GM19043 (cell line): ENCODE measurements around the gene RIPK4.

ENCODE experiments used
- ATAC-seq: cut with Tn5 transposase; IDR thresholded peaks from one replicate; pipeline ENCODE4 v1.9.1; 2021; ENCODE audit warnings: low read depth; ENCODE audit not compliant: unreplicated experiment

RIPK4 gene

GRCh38 chr21:41770901-41771624 is 4.2 kb upstream of the RIPK4 start:
- no peak for ATAC-seq

DNA sequence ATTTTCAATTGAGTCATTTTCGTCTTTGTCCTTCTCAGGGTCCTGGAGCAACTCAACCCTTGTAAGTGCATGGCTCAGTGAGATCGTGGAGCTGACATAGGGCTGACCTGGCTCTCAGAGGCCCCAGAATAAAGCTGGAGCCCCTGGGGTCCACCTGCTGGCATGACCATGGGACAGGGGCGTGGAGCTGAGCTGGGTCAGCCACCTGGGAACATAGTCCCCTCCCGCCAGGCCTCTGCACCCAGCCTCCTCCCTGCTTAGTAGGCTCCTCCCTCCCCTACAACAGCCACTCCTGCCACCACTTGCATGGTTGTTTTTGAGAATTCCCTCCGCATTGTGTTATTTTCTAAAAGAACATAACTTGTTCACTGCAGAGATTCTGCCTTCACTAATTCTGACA is 3.1 kb upstream of the RIPK4 start:
- no peak for ATAC-seq

GRCh38 chr21:41769521-41769920 is 2.7 kb upstream of the RIPK4 start:
- no peak for ATAC-seq

DNA sequence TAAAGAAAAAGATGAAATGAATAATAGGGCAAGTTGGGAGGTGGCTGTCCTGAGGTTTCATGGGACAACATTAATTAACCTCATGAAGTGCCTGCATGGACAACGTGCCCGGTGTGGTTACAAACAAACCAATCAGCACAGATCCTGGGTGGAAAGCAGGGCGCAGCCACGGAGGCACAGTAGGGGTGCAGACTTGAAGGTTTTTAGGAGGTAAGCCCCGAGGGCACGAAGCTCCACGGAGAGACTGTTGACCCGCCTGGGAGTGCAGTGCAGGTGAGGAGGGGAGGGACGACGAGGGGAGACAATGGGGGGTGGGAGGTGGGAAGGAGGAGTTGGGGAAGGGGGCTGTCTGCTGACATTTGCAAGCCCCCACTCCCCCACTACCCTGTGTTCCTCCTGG is 2.3 kb upstream of the RIPK4 start:
- ATAC-seq = no peak

- ATAC-seq = no peak
Measured at GRCh38 chr21:41768437-41769042, 1.7 kb upstream of the RIPK4 start.

GRCh38 chr21:41767606-41768436 is 969 bp upstream of the RIPK4 start:
- no peak for ATAC-seq

GRCh38 chr21:41765973-41766882 is 624 bp downstream of the RIPK4 start:
- no peak for ATAC-seq

DNA sequence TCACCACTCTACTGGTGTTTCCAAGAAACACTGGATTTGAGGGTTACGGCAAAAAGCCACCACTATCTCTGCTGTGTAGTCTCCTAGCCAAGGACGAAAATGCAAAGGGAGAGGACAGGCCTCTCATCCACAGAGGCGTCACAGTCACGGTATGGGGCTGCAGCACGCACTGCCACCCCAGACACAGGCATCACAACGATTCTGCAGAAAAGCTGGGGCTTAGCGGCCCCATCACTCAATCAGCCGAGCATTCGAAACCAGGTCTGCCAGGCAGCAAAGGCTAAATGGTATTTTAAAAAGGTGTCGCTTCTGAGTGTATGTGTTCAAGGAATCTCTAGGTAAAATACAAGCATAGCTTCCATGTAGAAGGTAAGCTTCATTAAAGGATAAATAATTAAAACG is 1.4 kb downstream of the RIPK4 start:
- ATAC-seq = no peak

DNA sequence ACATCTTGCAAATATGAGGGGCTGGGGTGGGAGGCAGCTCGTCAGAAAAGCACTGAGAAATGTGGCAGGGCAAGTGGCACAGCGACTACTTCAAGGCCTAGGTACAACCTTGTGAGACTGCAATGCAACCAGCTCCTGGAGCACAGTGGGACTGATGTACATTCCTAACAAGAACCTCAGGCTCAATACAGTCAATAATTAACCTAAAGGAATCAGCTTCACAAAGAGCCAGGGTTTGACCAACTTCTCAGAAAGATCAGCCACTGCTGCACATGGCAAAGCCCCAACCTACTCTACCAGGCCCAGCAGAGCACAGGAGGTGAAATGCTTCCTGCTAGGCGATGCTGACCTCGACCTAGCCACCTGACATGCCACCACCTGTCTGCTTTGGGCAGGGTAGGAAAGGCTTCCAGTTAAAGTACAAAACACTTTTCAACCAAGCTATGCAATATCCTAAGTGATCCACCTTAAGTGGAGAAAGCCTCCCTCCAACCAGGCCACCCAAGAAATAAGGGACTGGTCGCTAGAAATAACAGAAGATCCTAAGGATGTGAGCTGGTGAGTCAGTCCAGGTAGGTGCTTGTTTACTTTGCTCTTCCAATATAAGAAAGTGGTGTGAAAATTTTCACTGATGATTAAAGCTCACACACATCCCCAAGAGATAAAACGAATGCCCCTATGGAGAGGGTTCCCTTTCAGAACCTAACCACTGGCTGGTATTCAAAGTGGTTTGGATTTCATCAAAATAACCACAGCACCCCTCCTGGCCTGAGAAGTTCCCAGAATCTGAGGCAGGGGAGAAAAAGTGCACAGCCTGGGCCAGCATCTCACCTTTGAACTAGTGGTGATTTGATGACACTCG is 2.1 kb downstream of the RIPK4 start:
- ATAC-seq = no peak

DNA sequence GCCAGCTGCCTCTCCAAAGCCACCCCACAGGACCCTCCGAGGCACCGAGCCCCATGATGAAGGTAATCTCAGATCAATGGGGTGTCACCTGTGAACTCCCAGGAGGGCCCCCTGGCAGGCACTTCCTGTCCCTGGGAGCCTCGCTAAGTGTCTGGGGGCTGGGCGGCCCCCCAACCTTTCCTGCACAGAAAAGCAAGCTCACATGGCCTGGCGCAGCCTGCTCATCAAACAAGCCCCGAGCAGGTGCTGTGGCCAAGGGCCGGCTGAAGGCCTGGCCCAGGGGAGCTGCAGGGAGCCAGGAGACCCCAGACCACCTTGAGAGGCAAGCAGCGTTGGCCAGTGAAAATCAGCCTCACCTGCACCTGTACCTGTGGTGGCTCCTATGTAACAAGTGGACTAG is 2.9 kb downstream of the RIPK4 start:
- no peak for ATAC-seq

DNA sequence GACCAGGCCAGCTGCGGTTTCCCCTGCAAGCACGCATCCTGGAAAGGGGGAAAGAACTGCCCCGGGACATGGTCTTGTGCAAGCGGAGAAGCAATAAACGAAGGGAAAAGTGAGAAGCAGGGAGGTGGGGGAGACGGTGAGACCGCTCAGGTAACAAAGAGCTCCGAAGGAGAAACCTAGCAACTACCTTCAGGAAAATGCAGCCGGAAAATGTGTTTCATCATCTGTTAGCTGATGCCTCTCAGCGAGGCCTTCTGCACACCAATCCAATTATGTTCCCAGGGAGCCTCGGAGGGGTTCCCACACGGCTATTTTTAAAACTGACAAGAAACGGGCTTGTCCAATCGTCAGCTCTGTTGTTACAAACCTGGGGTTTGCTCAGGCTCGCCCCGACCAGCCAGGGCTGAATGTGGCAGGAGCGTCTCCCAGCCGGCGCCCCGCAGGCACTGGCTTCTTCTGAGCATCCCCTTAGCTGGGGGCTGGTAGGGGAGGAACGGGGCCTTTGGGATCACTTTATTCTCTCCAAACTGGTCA is 3.4 kb downstream of the RIPK4 start:
- no peak for ATAC-seq

DNA sequence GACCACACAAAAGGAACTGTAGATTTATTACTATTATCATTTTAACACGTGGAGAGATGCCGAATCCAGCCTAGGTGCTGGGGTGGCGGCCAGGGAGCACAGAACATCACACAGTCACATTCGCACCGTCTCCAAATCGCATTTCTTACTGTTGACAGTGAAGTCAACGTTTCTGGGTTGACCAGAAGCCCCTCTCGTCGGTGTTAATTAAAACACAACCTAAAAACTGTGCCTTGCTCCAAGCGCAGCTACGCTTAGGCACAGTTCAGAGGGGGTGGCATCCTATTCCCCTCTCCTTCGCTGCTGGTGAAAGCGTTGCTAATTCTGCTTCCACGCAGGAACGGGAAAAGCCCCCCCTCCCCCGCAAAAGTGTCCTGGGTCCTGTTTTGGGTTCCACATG is 4.1 kb downstream of the RIPK4 start:
- ATAC-seq = no peak

DNA sequence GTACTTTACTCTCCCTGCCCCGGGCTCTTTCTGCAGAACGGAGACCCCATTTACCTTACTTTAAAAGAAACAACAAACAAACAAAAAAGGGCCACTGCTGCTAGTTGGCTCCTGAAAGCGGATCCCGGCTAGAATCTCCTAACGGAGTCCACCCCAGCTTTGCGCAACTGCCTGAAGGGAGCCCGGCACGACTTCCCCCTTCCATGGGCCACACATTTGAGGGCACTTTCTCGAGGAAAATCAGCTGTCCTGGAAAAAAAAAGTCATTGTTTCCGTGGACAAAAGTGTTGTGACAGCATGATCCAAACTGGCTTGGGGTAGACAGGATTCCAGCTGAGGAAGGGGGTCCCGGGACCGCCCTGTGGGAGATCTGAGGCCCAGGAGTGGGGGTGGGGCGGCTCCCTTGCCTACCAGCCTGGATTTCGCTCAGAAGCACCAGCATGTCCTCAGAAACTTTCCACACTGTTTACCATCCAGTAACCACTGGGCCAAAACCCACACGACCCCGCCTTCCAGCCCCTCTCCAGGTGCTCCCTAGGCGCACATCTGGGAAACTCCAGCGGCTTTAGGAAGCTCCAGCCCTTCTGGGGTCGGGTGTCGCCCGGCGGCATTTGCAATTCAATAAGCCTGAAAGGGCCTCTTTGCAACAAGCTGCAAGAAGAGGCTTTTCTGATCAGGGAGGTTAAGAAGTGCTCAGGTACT is 4.8 kb downstream of the RIPK4 start:
- ATAC-seq = no peak

DNA sequence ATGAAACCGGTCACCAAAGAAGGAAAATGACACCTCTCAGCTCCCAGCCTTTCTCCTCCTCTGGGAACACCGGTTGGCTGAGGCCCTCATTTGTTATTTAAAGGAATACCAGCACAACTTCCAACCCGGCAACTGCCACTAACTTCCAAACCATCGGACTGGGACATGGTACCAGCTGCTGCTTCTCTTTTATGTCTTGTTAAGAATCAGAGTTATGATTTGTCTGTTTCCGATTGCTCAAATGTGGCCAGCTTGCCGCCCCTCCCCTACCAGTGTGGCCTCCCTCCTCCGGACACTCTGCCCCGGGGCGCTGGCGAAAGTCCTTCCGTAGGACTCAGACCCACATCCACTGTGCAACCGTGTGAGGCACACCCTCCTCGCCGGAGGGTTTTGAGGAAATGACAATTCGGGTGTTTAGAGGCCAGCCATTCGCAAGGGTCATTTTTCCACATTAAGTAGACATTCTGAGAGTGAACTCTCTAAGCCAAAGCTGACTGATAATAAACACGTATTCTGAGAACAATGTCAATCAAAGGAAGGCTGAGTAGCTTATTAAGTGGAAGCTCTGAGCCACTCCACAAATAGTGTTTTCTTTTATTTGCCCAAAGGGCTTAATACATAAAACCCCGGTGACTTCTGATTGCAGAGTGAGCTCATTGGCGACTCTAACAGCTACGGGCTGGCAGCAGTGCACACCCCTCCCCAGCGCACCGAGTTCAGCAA is 5.5 kb downstream of the RIPK4 start:
- no peak for ATAC-seq

DNA sequence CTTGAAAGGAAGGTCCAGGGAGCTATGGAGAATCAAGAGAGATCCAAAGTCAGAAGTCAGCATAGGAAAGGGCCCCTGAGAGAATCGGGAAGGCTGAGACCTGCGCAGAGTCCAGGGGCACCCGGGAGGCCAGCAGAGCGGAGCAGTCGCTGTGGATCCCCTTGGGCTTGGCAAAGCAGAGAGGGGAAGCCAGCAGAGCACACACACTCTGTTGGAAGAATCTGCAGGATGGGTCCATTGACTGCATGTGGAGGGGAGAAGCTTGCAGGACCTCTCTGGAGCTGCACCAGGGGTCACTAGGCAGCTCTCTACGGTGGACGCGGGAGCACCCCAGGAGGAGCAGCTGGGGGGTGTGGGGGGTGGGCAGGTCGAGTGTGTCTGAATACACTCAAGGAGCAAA is 6.4 kb downstream of the RIPK4 start:
- no peak for ATAC-seq

- no peak for ATAC-seq
Measured at GRCh38 chr21:41759926-41760325, 6.9 kb downstream of the RIPK4 start.

- no peak for ATAC-seq
Measured at GRCh38 chr21:41759214-41759840, 7.5 kb downstream of the RIPK4 start.

GRCh38 chr21:41758550-41758949 is 8.3 kb downstream of the RIPK4 start:
- ATAC-seq = no peak
